HG03378 (cell line): ENCODE data around the gene THBS1.

Source experiments
- ATAC-seq: cut with Tn5 transposase; IDR thresholded peaks from one replicate; pipeline ENCODE4 v1.9.1; 2021; ENCODE audit warnings: mild to moderate bottlenecking, moderate library complexity; ENCODE audit not compliant: unreplicated experiment

Gene THBS1

DNA sequence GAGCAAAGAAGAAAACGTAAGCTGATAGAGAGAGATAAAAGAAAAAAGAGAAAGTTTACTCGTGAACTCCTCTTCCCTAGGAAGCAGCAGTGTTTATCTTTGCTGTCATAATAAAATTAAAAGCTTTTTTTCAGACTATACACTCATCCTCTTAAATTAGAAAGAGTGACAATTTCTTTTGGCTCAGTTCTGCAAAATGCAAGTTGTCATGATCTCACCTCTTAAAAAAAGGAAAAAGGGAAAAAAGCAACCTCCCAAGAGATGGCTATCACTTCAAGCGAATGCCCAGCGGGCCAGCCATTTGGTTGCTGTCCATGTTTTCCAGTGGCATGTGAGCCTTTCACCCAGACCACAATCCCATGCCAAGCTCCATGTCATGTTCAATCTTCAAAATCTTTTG is 7.0 kb upstream of the THBS1 start:
- ATAC-seq = no peak

- no peak for ATAC-seq
Measured at GRCh38 chr15:39574427-39574826, 6.5 kb upstream of the THBS1 start.

DNA sequence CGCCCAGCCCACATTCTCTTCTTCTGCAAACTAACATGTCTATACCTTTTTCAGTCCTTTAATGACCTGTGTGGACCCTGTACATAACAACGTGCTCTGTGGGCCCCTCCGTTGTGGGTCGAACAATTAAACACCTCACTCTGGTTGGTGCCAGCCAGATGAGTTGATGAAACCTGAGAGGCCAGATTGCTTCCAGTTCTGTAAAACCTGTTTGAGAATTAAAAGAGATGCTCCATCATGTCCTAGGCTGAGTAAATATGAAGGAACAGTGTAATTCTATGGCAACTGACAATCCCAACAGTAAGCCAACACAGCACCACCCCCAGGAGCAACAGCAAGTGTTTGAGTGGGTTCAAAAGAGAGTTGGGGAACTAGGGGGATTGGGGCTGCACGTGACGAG is 5.7 kb upstream of the THBS1 start:
- ATAC-seq = no peak

GRCh38 chr15:39578851-39579486 is 1.9 kb upstream of the THBS1 start:
- ATAC-seq = no peak

GRCh38 chr15:39579487-39580116 is 1.3 kb upstream of the THBS1 start:
- ATAC-seq = no peak

GRCh38 chr15:39580117-39580484 is 778 bp upstream of the THBS1 start:
- no peak for ATAC-seq

- ATAC-seq = no peak
Measured at GRCh38 chr15:39581242-39581792, 438 bp downstream of the THBS1 start.

DNA sequence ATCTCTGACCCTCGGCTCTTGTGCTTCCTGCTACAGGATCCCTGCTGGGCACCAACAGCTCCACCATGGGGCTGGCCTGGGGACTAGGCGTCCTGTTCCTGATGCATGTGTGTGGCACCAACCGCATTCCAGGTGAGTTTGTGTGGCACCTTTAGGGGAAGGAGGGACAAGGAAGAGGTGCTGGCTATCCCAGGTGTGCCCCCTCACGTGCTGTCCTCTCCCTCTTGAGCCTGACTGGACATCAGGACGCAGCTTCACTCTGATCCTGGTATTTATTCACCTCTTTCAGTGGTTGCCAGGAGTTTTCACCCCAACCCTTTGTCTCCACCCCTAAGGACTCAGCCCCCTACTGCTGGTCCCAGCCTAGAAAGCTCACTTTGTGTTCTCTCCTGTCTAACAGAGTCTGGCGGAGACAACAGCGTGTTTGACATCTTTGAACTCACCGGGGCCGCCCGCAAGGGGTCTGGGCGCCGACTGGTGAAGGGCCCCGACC is 960 bp downstream of the THBS1 start:
- no peak for ATAC-seq

DNA sequence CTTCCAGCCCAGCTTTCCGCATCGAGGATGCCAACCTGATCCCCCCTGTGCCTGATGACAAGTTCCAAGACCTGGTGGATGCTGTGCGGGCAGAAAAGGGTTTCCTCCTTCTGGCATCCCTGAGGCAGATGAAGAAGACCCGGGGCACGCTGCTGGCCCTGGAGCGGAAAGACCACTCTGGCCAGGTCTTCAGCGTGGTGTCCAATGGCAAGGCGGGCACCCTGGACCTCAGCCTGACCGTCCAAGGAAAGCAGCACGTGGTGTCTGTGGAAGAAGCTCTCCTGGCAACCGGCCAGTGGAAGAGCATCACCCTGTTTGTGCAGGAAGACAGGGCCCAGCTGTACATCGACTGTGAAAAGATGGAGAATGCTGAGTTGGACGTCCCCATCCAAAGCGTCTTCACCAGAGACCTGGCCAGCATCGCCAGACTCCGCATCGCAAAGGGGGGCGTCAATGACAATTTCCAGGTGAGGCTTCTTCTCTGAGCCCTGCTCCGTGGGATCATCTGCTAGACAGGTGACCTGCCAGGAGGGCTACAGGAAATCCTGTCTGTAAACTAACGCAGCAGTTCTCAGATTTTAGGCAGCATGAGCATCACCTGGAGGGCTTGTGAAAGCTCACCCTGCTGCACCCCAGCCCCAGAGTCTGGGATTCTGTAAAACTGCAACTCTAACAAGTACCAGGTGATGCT is 1.6 kb downstream of the THBS1 start:
- no peak for ATAC-seq

GRCh38 chr15:39582977-39583595 is 2.2 kb downstream of the THBS1 start:
- no peak for ATAC-seq

GRCh38 chr15:39583596-39584265 is 2.9 kb downstream of the THBS1 start:
- no peak for ATAC-seq

- ATAC-seq = no peak
Measured at GRCh38 chr15:39584266-39584659, 3.4 kb downstream of the THBS1 start.

- no peak for ATAC-seq
Measured at GRCh38 chr15:39584662-39585388, 3.9 kb downstream of the THBS1 start.

GRCh38 chr15:39585389-39585841 is 4.5 kb downstream of the THBS1 start:
- no peak for ATAC-seq

DNA sequence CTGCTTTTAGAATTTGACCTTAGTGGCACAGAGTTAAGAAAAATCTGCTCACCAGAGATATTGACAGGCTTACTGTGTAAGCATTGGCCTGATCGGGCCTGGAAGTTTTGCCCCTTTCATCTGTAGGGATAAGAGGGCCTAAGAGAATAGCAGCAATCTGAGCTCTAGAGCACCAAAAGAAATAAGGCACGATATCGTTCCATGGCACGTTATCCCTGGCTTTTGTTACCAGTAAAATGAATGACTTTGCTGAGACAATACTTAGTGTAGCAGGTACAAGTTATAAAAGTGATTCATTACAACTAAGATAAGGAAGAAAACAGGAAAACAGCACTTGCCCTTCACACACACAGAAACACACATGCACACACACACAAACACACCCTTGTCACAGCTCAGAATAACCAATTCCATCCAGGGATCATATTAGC is 5.0 kb downstream of the THBS1 start:
- ATAC-seq = no peak

- no peak for ATAC-seq
Measured at GRCh38 chr15:39586387-39587095, 5.7 kb downstream of the THBS1 start.

- ATAC-seq = no peak
Measured at GRCh38 chr15:39587096-39587721, 6.3 kb downstream of the THBS1 start.

- no peak for ATAC-seq
Measured at GRCh38 chr15:39587731-39588530, 7.1 kb downstream of the THBS1 start.
